Liver (tissue), 9 donors: ENCODE measurements around the gene SPTBN4. TPM values are rescaled to one million over a fixed set of nuclear protein-coding genes. Genes with fewer than 3 reads are reported as not detected.

ENCODE experiments used
- DNase-seq: peaks from one replicate; pipeline ENCODE4 v3.0.0-alpha.2; 2017; ENCODE audit warnings: low spot score
- H3K27ac ChIP-seq, 2 donors: one replicate each; pipeline ENCODE4 v1.7.0; 2013; ENCODE audit warnings: inconsistent platforms in 2 of 2, low read length in 2 of 2, control low read depth in 1 of 2, low read depth in 1 of 2, mild to moderate bottlenecking in 1 of 2
- H3K27me3 ChIP-seq, 4 donors: one replicate each; pipeline versions ENCODE4 v1.6.1 to v1.7.0; 2013; ENCODE audit warnings: low read length in 3 of 4, inconsistent platforms in 1 of 4, mild to moderate bottlenecking in 1 of 4, moderate library complexity in 1 of 4; ENCODE audit not compliant: control insufficient read depth in 4 of 4, insufficient read depth in 4 of 4
- H3K36me3 ChIP-seq, 4 donors: one replicate each; pipeline versions ENCODE4 v1.6.1 to v1.7.0; 2013; ENCODE audit warnings: low read length in 3 of 4, mild to moderate bottlenecking in 3 of 4, low read depth in 1 of 4, moderate library complexity in 1 of 4; ENCODE audit not compliant: control insufficient read depth in 4 of 4, insufficient read depth in 3 of 4
- H3K4me1 ChIP-seq, 4 donors: one replicate each; pipeline versions ENCODE4 v1.6.1 to v1.7.0; 2013; ENCODE audit warnings: low read length in 3 of 4, mild to moderate bottlenecking in 3 of 4, moderate library complexity in 1 of 4; ENCODE audit not compliant: control insufficient read depth in 4 of 4, insufficient read depth in 4 of 4
- H3K4me3 ChIP-seq, 3 donors: one replicate each; pipeline versions ENCODE4 v1.6.1 to v1.7.0; 2013; ENCODE audit warnings: low read length in 3 of 3, control low read depth in 1 of 3, low read depth in 1 of 3, mild to moderate bottlenecking in 1 of 3
- H3K9ac ChIP-seq, 2 donors: one replicate each; pipeline ENCODE4 v1.7.0; 2013; ENCODE audit warnings: low read length in 2 of 2, mild to moderate bottlenecking in 2 of 2, moderate library complexity in 2 of 2, control low read depth in 1 of 2, low read depth in 1 of 2
- H3K9me3 ChIP-seq, 4 donors: one replicate each; pipeline versions ENCODE4 v1.6.1 to v1.7.0; 2013; ENCODE audit warnings: low read length in 3 of 4; ENCODE audit not compliant: control insufficient read depth in 4 of 4
- EGR1 ChIP-seq, 2 donors: IDR thresholded peaks; 2 replicates each; pipeline ENCODE4 v1.6.1; 2016 to 2018; ENCODE audit warnings: antibody characterized with exemption in 2 of 2, low read depth in 2 of 2
- FOXA1 ChIP-seq: IDR thresholded peaks from 2 replicates; pipeline ENCODE4 v1.6.1; 2016; ENCODE audit warnings: antibody characterized with exemption
- FOXA2 ChIP-seq: IDR thresholded peaks from 2 replicates; pipeline ENCODE4 v1.6.1; 2016; ENCODE audit warnings: antibody characterized with exemption
- GABPA ChIP-seq, 2 donors: IDR thresholded peaks in 1 of 2; conservative IDR thresholded peaks in 1 of 2; 2 replicates each; pipeline ENCODE4 v1.6.1; 2016; ENCODE audit warnings: antibody characterized with exemption in 2 of 2, mild to moderate bottlenecking in 1 of 2, moderate library complexity in 1 of 2
- HNF4A ChIP-seq, 2 donors: conservative IDR thresholded peaks; 2 replicates each; pipeline ENCODE4 v1.6.1; 2016; ENCODE audit warnings: antibody characterized with exemption in 2 of 2, mild to moderate bottlenecking in 2 of 2
- HNF4G ChIP-seq: IDR thresholded peaks from 2 replicates; pipeline ENCODE4 v1.6.1; 2016; ENCODE audit warnings: antibody characterized with exemption
- JUND ChIP-seq, 2 donors: IDR thresholded peaks; 2 replicates each; pipeline ENCODE4 v1.6.1; 2016; ENCODE audit warnings: antibody characterized with exemption in 2 of 2
- NR2F2 ChIP-seq: IDR thresholded peaks from 2 replicates; pipeline ENCODE4 v1.6.1; 2016; ENCODE audit warnings: antibody characterized with exemption
- RAD21 ChIP-seq, 2 donors: IDR thresholded peaks; 2 replicates each; pipeline ENCODE4 v1.6.1; 2016; ENCODE audit warnings: antibody characterized with exemption in 2 of 2, mild to moderate bottlenecking in 2 of 2
- RXRA ChIP-seq, 2 donors: IDR thresholded peaks; 2 replicates each; pipeline ENCODE4 v1.6.1; 2017 to 2018; ENCODE audit warnings: antibody characterized with exemption in 2 of 2, mild to moderate bottlenecking in 1 of 2
- WGBS: extraction: QIAGEN DNeasy Blood & Tissue Kit; methylation state at CpG from one replicate; pipeline ENCODE4 v1.1.7; 2013; 5-methylcytosine and 5-hydroxymethylcytosine counted together
- polyA plus RNA-seq, 2 donors: library from polyadenylated mRNA; stranded (reverse) in 1 of 2; unstranded in 1 of 2; fragments of 200-250 nt in 1 of 2; fragments of >200 nt in 1 of 2; fragmentation: Nextera tagmentation in 1 of 2; extraction: Ambion mirVana in 1 of 2; gene quantifications; one replicate each; pipeline versions ENCODE4 v1.2.1 to v1.2.3, GENCODE V29; 2013 to 2015
- total RNA-seq, 2 donors: library from RNA; depleted of rRNA; stranded (reverse); fragments of >200 nt; gene quantifications; one replicate each; pipeline ENCODE4 v1.2.3, GENCODE V29; 2014
- TF ChIP-seq, protein P1 (sequence below): IDR thresholded peaks from 2 replicates; pipeline ENCODE4 v1.6.1; 2016; ENCODE audit warnings: antibody characterized with exemption, mild to moderate bottlenecking
- TF ChIP-seq, protein P2 (sequence below): IDR thresholded peaks from 2 replicates; pipeline ENCODE4 v1.6.1; 2016; ENCODE audit warnings: antibody characterized with exemption
- TF ChIP-seq, protein P3 (sequence below): IDR thresholded peaks from 2 replicates; pipeline ENCODE4 v1.6.1; 2016; ENCODE audit warnings: antibody characterized with exemption
- TF ChIP-seq, protein P4 (sequence below): fragments of 150-350 bp; IDR thresholded peaks from 2 replicates; pipeline ENCODE4 v1.5.1; 2017; ENCODE audit warnings: improper control_type of control experiment, low read depth, low read length; ENCODE audit not compliant: missing input control
- TF ChIP-seq, protein P5 (sequence below): IDR thresholded peaks from 2 replicates; pipeline ENCODE4 v1.6.1; 2016; ENCODE audit warnings: antibody characterized with exemption
- donor health status: healthy.
- donor health status: healthy.
- donor health status: healthy.
- donor health status: healthy.
- donor health status: healthy.

The SPTBN4 gene
- total and polyA plus RNA-seq, 4 donors: 0.13 to 1.1 (median 0.62) TPM

DNA sequence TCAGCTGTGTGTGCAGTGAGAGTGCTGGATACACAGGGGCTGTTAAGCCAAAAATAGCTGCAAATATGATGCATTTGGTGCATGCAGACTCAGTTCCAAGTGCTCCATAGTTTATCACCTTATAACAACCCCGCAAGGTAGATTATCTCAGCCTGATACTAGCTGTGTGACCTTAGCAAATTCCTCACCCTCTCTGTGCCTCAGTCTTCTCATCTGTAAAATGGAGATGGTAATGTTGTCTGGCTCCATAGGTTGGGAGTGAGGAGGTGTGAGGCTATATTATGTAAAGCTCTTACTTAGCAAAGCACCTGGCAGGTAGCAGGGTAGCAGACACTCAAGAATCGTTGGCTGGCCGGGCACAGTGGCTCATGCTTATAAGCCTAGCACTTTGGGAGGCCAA is 86.0 kb downstream of the SPTBN4 start (continued):
- TF ChIP-seq, protein P1, sequence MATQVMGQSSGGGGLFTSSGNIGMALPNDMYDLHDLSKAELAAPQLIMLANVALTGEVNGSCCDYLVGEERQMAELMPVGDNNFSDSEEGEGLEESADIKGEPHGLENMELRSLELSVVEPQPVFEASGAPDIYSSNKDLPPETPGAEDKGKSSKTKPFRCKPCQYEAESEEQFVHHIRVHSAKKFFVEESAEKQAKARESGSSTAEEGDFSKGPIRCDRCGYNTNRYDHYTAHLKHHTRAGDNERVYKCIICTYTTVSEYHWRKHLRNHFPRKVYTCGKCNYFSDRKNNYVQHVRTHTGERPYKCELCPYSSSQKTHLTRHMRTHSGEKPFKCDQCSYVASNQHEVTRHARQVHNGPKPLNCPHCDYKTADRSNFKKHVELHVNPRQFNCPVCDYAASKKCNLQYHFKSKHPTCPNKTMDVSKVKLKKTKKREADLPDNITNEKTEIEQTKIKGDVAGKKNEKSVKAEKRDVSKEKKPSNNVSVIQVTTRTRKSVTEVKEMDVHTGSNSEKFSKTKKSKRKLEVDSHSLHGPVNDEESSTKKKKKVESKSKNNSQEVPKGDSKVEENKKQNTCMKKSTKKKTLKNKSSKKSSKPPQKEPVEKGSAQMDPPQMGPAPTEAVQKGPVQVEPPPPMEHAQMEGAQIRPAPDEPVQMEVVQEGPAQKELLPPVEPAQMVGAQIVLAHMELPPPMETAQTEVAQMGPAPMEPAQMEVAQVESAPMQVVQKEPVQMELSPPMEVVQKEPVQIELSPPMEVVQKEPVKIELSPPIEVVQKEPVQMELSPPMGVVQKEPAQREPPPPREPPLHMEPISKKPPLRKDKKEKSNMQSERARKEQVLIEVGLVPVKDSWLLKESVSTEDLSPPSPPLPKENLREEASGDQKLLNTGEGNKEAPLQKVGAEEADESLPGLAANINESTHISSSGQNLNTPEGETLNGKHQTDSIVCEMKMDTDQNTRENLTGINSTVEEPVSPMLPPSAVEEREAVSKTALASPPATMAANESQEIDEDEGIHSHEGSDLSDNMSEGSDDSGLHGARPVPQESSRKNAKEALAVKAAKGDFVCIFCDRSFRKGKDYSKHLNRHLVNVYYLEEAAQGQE: no peak
- TF ChIP-seq EGR1 (IDR thresholded peaks at IDR 0.05; ENCODE audit: low read depth in 2 of 2) (no peak), GABPA (IDR thresholded peaks at IDR 0.05 in 1 of 2, conservative IDR thresholded peaks at IDR 0.05 in 1 of 2) (no peak), RXRA (IDR thresholded peaks at IDR 0.05) (no peak)

DNA sequence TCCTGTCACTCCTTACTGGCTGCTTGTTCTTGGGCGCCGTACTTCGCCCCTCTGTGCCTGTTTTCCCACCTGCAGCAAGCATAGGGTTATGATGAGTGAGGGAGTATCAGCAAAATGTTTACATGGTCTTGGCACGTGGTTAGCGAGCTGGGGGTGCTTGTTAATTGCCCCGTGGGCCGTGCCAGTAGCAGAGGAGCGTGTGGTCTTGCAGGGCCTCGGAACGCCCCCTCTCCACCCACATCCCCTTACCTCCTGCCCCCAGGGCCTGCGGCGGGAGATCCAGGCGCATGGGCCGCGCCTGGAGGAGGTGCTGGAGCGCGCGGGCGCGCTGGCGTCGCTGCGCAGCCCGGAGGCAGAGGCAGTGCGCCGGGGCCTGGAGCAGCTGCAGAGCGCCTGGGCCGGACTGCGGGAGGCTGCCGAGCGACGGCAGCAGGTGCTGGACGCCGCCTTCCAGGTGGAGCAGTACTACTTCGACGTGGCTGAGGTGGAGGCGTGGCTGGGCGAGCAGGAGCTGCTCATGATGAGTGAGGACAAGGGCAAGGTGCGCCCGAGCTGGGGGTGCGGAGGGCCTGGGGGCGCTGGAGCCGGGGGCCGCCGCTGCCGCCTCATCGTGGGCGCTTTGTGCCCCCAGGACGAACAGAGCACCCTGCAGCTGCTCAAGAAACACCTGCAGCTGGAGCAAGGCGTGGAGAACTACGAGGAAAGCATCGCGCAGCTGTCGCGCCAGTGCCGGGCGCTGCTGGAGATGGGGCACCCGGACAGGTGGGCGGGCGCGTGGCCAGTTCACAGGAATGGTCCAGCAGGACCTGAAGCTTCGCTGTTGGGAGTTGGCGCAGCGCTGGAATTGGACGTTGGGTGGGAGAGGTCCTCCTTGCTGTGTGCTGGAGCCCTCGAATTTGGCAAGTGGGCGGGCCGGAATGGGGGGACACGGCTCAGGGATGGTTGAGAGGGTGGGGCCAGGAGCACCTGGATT is 87.4 kb downstream of the SPTBN4 start:
- 15% methylated on average over 69 of the region's 69 CpGs for WGBS

DNA sequence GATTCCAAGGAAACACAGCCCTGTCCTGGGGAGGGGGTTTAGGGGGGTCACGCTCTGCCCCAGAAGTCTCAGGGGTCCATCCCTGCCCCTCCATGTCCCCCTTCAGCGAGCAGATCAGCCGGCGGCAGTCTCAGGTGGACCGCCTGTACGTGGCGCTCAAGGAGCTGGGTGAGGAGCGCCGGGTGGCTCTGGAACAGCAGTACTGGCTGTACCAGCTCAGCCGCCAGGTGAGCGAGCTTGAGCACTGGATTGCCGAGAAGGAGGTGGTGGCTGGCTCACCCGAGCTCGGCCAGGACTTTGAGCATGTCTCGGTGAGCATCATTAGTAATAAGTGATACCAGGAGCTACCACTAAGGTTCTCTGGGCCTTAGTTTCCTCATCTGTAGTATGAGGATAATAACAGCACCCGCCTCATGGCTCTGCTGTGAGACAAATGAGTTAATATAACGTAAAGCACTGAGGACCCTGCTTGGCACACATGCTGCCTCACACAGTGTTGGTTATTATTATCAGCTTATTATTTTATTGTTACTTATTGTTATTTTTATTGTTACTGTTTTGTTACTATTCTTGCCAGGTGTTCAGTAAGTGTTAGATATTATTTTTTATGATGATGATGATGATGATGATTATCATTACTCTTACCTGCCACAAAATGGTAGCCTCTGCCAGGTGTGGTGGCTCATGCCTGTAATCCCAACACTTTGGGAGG is 89.3 kb downstream of the SPTBN4 start:
- H3K9me3 ChIP-seq: no peaks in the 10 kb centered on the region
- no peak overlapping the region for H3K4me3 ChIP-seq
- H3K27me3 ChIP-seq: peaks cover 0 to 4% (median under 1%) of the 10 kb centered on the region in 4 donors
- no peak for DNase-seq
- no peaks in the 10 kb centered on the region for H3K4me1 ChIP-seq
- H3K9ac ChIP-seq: no peak overlapping the region
- no peak overlapping the region for H3K27ac ChIP-seq
- H3K36me3 ChIP-seq: no peaks in the 10 kb centered on the region
- WGBS: 76% methylated on average over 17 of the region's 17 CpGs
- TF ChIP-seq, protein P1: no peak
- TF ChIP-seq, protein P2, sequence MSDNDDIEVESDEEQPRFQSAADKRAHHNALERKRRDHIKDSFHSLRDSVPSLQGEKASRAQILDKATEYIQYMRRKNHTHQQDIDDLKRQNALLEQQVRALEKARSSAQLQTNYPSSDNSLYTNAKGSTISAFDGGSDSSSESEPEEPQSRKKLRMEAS: no peak
- TF ChIP-seq, protein P3, sequence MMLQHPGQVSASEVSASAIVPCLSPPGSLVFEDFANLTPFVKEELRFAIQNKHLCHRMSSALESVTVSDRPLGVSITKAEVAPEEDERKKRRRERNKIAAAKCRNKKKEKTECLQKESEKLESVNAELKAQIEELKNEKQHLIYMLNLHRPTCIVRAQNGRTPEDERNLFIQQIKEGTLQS: no peak
- TF ChIP-seq JUND (IDR thresholded peaks at IDR 0.05) (no peak), HNF4A (conservative IDR thresholded peaks at IDR 0.05) (no peak), NR2F2 (no peak), GABPA (IDR thresholded peaks at IDR 0.05 in 1 of 2, conservative IDR thresholded peaks at IDR 0.05 in 1 of 2) (no peak), HNF4G (no peak), RAD21 (IDR thresholded peaks at IDR 0.05) (no peak)
- TF ChIP-seq, protein P4, sequence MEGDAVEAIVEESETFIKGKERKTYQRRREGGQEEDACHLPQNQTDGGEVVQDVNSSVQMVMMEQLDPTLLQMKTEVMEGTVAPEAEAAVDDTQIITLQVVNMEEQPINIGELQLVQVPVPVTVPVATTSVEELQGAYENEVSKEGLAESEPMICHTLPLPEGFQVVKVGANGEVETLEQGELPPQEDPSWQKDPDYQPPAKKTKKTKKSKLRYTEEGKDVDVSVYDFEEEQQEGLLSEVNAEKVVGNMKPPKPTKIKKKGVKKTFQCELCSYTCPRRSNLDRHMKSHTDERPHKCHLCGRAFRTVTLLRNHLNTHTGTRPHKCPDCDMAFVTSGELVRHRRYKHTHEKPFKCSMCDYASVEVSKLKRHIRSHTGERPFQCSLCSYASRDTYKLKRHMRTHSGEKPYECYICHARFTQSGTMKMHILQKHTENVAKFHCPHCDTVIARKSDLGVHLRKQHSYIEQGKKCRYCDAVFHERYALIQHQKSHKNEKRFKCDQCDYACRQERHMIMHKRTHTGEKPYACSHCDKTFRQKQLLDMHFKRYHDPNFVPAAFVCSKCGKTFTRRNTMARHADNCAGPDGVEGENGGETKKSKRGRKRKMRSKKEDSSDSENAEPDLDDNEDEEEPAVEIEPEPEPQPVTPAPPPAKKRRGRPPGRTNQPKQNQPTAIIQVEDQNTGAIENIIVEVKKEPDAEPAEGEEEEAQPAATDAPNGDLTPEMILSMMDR: no peak

More for the DNA sequence above, 87.4 kb downstream of the SPTBN4 start:
- DNase-seq: no peak
- Histone ChIP-seq H3K27me3 (peaks cover 0 to 4% (median under 1%) of the 10 kb centered on the region in 4 donors), H3K4me3 (no peak overlapping the region), H3K9ac (no peak overlapping the region), H3K36me3 (no peaks in the 10 kb centered on the region), H3K4me1 (peaks cover 0 to under 1% (median under 1%) of the 10 kb centered on the region in 4 donors), H3K9me3 (no peaks in the 10 kb centered on the region), H3K27ac (no peak overlapping the region)
- TF ChIP-seq FOXA2 (no peak), FOXA1 (no peak), JUND (IDR thresholded peaks at IDR 0.05) (no peak)
- TF ChIP-seq, protein P5, sequence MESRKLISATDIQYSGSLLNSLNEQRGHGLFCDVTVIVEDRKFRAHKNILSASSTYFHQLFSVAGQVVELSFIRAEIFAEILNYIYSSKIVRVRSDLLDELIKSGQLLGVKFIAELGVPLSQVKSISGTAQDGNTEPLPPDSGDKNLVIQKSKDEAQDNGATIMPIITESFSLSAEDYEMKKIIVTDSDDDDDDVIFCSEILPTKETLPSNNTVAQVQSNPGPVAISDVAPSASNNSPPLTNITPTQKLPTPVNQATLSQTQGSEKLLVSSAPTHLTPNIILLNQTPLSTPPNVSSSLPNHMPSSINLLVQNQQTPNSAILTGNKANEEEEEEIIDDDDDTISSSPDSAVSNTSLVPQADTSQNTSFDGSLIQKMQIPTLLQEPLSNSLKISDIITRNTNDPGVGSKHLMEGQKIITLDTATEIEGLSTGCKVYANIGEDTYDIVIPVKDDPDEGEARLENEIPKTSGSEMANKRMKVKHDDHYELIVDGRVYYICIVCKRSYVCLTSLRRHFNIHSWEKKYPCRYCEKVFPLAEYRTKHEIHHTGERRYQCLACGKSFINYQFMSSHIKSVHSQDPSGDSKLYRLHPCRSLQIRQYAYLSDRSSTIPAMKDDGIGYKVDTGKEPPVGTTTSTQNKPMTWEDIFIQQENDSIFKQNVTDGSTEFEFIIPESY: no peak
